ENCODE results near the gene KCTD16.

The KCTD16 gene

DNA sequence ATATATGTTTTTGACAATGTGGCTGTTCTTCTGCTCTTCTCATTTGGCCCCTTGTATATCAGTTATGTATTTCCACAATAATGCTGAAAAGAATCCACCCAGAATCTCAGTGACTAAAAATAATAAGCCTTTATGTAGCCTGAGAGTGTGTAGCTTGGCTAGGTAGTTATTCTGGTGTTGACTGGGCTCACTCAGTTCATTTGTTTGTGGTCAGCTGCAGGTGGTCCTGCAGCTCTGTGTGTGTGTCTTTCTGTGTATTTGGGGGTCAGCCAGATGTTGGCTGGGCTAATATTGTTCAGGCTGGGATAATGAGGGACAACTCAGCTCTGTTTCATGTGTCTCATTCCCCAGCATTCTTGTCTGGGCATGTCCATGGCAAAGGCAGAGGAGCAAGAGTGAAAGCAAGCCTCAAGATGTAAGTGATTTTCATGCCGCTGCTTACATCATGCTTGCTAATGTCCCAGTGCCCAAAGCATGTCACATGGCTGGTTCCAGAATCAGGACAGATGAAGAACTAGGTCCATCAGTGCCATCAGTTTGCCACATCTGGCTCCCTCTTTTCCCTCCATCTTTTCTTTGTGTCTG is 162.8 kb downstream of the KCTD16 start:
- peak; percentile 38 for DNase-seq (ENCODE audit: low read depth, low spot score)

DNA sequence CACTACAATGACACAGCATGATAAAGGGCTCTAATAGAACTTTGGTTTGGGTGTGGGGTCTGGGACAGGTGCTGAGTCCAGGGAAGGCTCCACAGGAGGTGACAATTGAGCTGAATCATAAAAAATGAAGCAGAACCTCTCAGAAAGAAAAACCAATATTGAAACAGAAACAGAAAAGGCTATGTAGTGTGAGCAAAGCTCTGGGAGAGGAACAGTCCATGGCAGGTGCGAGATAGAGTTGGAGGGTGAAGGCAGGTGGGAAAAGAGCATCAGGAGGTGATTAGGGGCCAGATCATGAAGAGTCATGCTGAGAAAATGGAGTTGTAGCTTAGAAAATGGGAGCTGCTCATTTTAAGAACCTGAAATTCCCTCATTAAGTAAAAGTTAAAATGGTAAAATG is 164.9 kb downstream of the KCTD16 start:
- no peak for DNase-seq (ENCODE audit: low read depth, low spot score)

- no peak for DNase-seq (ENCODE audit: low read depth, low spot score)
Observed at GRCh38 chr5:144336191-144336961, 165.7 kb downstream of the KCTD16 start.

GRCh38 chr5:144352330-144352729 is 181.7 kb downstream of the KCTD16 start:
- DNase-seq (ENCODE audit: low read depth, low spot score), result no peak

- DNase-seq (ENCODE audit: low read depth, low spot score), result no peak
Observed at GRCh38 chr5:144352732-144353317, 182.2 kb downstream of the KCTD16 start.

DNA sequence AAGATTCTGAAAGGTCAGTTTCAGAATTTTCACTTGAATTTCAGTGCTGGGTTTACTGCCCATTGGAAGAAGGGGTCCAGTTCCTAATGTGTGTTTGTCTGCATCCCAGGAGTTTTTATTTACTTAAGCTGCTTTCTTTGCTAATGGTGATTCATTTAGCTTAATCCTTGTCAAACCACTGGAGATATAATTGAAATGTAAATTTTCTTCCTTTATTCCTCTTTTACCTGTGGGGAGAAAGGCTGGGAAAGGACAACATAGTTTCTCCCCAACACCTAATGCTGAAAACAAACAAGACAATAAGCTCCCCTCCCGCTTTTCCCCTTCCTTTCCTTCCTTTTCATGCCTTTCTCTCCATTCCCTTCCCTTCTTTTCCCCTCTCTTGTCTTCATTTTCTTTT is 185.8 kb downstream of the KCTD16 start:
- no peak for DNase-seq (ENCODE audit: low read depth, low spot score)

- no peak for DNase-seq (ENCODE audit: low read depth, low spot score)
Observed at GRCh38 chr5:144361406-144361805, 190.7 kb downstream of the KCTD16 start.

- DNase-seq (ENCODE audit: low read depth, low spot score), result no peak
Observed at GRCh38 chr5:144365885-144366284, 195.2 kb downstream of the KCTD16 start.

DNA sequence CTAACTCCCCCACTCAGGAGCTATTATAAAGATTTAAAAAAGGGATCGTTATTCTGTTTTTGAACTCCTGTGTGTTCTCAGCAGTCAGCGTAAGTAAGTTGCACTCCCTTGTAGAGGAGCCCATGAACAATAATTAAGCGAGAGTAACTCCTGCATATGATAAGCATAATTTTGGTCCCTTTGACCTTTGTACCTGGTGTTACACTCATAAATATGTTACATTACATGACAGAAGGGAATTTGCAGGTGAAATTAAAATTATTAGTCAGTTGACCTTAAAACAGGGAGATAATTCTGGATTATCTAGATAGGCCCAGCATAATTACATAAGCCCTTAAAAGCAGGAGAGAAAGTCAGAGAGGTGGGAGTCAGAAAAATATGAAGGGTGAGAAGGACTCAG is 197.3 kb downstream of the KCTD16 start:
- DNase-seq (ENCODE audit: low read depth, low spot score), result no peak

- DNase-seq (ENCODE audit: low read depth, low spot score), result peak; percentile 40
Observed at GRCh38 chr5:144368556-144368955, 197.9 kb downstream of the KCTD16 start.

GRCh38 chr5:144369006-144369405 is 198.3 kb downstream of the KCTD16 start:
- peak; percentile 57 for DNase-seq (ENCODE audit: low read depth, low spot score)

DNA sequence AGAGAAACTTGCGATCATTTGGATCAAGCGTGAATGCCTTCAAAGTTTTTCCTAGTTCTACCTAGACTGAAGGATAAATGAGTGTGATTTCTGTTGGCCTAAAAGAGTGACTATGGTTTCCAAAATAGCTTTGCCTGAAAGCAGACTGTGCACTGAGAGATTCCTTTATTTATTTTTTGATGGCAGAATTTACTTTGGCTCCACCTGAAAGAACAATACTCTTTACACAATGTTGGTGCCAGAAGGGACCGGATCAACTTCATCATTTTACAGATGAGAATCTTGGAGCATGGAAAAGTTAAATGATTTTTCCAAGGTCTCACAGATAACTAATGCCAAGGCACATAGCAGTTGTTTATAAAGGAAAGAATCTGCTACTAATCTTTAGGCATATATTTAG is 199.6 kb downstream of the KCTD16 start:
- no peak for DNase-seq (ENCODE audit: low read depth, low spot score)

DNA sequence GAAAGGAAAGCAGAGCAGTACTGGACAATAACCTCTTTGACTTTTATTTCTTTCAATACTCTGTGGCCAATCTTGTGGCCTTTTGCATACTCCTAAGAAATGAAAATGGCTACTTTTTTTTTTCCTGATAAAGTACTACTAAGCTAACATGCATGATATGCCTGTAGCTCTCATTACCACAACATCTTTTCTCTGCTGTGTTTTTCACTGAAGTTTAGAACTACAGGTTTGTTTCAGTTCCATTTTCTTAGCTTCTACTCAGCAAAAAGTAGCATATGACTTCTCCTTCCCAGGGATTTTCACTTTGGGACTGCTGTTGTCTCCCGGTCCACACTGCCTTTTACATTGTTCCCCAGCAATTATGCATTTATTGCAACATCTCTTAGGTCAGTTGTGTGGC is 204.0 kb downstream of the KCTD16 start:
- DNase-seq (ENCODE audit: low read depth, low spot score), result no peak

DNA sequence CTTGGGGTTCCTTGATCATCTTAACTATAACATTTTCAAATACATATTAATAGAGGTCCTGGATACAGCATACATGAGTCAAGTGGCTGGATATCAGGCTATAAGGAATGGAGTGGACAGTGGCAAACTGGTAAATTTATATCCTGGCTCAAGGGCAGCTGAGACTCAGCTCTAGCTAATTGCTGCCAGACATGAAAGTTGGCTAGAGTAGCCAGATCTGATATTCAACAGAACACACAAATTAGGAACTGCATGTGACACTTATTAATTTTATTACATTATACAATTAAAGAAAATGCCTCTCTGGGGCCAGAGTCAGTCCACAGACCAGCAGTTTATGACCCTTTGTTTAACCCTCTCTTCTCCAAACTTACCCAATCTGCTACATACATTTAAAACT is 206.5 kb downstream of the KCTD16 start:
- DNase-seq (ENCODE audit: low read depth, low spot score), result no peak

- peak; percentile 45 for DNase-seq (ENCODE audit: low read depth, low spot score)
Observed at GRCh38 chr5:144378681-144379080, 208.0 kb downstream of the KCTD16 start.

GRCh38 chr5:144385597-144385996 is 214.9 kb downstream of the KCTD16 start:
- DNase-seq (ENCODE audit: low read depth, low spot score), result no peak

- no peak for DNase-seq (ENCODE audit: low read depth, low spot score)
Observed at GRCh38 chr5:144386315-144386714, 215.6 kb downstream of the KCTD16 start.

DNA sequence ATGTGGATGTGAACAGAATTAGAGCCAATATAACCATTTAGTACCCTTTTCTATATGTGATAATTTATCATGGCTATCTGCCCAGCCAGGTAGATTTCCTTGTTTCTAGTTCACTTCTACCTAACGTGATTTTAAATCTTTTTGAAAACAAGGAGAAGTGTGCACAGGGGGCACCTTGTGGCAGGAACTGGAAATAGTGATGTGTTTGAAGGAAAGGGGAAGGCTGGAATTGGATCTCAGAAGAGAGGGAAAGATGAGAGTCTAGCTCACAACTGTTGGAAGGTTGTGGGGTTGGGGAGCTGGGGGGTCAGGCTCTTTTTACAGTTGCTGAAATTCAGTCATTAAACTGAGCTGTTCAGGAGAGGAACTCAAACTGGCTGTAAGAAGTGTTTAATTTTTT is 219.5 kb downstream of the KCTD16 start:
- peak; percentile 33 for DNase-seq (ENCODE audit: low read depth, low spot score)

- DNase-seq (ENCODE audit: low read depth, low spot score), result no peak
Observed at GRCh38 chr5:144391044-144391443, 220.4 kb downstream of the KCTD16 start.

DNA sequence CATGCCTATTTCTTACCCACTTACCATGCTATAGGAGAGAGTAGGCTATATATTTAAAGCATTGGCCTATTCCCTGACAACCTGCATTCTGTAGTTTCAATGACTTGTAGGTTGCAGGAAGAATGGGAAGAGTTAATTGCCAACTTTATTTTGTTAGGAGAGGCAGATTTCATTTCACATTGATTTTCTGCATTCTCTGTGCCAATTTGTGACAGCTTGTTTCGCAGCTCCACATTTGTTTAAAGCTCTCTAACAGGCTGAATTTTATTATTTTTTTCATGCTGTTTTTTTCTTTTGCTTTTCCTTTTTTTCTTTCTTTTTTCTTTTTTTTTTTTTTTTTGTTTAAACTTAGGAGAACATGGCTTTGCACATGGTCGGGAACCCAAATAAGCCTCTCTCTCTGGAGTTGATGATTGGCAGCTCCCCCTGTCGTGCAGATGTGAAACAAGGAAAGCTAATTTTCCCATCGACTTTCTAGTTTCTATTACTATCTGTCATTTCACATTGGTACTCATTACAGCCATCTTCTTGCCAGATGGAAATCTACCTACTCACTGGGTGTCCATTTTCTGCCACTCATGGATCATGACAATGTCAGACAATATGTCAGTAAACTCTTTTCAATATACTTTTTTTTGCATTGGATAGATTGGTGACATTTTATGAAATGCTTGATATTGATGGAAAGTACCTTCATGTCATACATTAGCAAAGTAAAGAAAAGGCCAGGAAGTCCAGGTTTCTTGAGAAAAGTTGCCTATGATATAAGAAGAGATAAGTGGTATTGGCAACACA is 223.2 kb downstream of the KCTD16 start:
- no peak for DNase-seq (ENCODE audit: low read depth, low spot score)

DNA sequence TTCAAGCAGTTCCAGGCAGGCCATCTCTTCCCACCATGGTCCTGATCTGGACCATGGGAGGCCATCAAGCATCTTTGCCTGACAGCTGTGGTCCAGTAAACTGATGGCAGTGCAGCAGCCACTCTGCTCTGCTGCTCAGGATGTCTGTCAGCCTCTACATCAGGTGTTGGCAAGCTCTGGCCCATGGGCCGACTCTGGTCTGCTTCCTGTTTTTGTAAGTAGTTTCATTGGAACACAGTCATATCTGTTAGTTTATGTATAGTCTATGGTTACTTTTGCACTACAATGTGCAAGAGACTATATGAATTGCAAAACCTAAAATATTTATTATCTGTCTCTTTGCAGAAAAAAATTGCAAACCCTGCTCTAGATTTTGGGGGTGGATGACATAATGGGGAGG is 225.0 kb downstream of the KCTD16 start:
- no peak for DNase-seq (ENCODE audit: low read depth, low spot score)

DNA sequence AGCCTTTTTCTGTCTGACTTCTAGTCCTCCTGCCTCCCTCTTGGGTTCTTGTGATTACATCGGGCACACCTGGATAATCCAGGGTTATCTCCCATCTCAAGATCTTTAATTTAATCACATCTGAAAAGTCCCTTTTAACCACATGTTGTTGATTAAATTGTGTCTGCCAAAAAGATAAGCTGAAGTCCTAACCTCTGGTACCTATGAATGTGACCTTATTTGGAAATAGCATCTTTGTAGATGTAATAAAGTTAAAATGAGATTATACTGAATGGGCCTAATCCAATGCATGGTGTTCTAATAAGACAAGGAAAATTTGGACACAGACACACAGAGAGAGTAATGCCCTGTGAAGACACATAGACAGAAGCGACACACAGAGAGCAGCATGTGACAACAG is 232.4 kb downstream of the KCTD16 start:
- DNase-seq (ENCODE audit: low read depth, low spot score), result no peak

Measured in astrocyte of the hippocampus (primary cell).